HUES6 (cell line): ENCODE results near the gene MYO1B.
A peak's percentile ranks its signal among the peaks of the same experiment; 100 is the strongest.

Experiments
- H3K27ac ChIP-seq: 2 replicates; pipeline ENCODE4 v1.7.0; 2013; ENCODE audit warnings: low read depth, mild to moderate bottlenecking, low read length, inconsistent platforms
- H3K27me3 ChIP-seq: 2 replicates; pipeline ENCODE4 v1.6.1; 2013; ENCODE audit warnings: low read length; ENCODE audit not compliant: control insufficient read depth, insufficient read depth
- H3K36me3 ChIP-seq: 2 replicates; pipeline ENCODE4 v1.6.1; 2013; ENCODE audit warnings: low read length; ENCODE audit not compliant: control insufficient read depth, insufficient read depth
- H3K4me1 ChIP-seq: 2 replicates; pipeline ENCODE4 v1.6.1; 2013; ENCODE audit warnings: low read length; ENCODE audit not compliant: control insufficient read depth, insufficient read depth
- H3K4me3 ChIP-seq: 2 replicates; pipeline ENCODE4 v1.5.1; 2013; ENCODE audit warnings: low read depth, low read length
- H3K9ac ChIP-seq: one replicate; pipeline ENCODE4 v1.6.1; 2013; ENCODE audit warnings: mild to moderate bottlenecking, low read length
- H3K9me3 ChIP-seq: 2 replicates; pipeline ENCODE4 v1.6.1; 2013; ENCODE audit warnings: low read depth, low read length; ENCODE audit not compliant: control insufficient read depth, insufficient read depth

MYO1B gene

DNA sequence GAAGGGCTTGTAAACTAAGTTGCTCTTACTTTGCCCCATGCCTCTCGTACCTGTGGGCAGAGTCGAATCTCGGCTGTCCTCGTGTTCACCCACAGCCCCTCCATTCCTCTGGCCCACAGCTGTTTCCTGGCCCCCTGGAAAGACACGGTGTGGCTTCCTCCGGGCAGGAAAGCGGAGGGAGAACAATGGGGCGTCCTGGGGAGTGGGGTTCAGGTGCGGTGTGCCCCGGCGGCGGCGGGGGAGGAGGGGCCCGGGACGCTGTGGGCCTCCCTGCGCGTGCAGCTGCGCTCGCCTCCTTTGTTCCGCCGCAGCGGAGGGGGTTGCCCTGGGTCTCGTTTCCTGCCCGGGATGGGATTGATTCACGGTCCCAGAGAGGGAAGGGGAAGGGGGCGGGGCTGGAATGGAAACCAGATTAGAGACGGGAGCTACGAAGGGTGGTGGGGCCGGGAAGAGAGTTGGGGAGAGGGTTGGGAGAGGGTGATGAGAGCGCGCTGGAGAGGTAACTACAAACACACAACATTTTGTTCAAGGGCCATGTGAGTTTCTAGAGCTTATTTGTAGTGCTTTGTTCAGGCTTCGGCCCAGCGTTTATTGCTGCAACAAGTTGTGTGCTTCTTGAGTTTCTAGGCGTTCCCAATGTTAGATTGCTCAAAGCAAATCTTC, 796 bp downstream of the MYO1B start:
- peak overlapping the region; percentile 94 for H3K4me3 ChIP-seq
- H3K27ac ChIP-seq: peak overlapping the region; percentile 93
- H3K27me3 ChIP-seq: peaks cover 7% of the 10 kb centered on the region
- no peaks in the 10 kb centered on the region for H3K36me3 ChIP-seq
- H3K9ac ChIP-seq: peak overlapping the region; percentile 95
- peaks cover 42% of the 10 kb centered on the region for H3K4me1 ChIP-seq
- no peaks in the 10 kb centered on the region for H3K9me3 ChIP-seq

DNA sequence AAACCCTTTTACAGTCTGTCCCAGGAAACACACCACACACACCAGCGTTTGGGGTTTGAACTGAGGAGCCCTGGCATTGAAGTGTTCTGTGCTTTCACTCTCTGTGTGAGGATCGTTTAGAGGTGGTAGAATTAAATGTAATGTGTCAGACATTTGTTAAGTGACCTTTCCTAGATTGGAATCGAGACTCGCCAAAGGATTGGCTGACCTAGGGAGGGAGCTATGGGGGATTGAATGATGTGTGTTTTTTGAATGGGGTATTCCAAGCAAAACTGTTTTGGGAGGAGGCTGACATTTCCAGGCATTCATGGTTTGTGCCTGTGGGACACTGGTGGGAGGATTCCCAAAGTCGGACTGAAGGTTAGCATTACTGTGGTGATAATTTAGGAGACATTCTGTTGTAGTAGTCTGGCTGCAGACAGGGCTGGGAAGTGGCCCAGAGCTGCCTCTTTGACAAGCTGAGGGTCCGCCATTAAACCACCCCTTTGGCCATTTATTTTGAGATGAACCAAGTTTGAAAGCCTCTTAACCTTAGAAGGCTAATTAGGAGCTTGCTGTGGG, 1.7 kb downstream of the MYO1B start:
- Histone ChIP-seq H3K27me3 (peaks cover 7% of the 10 kb centered on the region), H3K4me1 (peaks cover 42% of the 10 kb centered on the region), H3K4me3 (peak overlapping the region; percentile 94), H3K9me3 (no peaks in the 10 kb centered on the region), H3K36me3 (no peaks in the 10 kb centered on the region), H3K27ac (peak overlapping the region; percentile 46; the same call in 1 of the 2 replicates), H3K9ac (peak overlapping the region; percentile 95)

- Histone ChIP-seq H3K27ac (peak overlapping the region; percentile 46; the same call in 1 of the 2 replicates), H3K9me3 (no peaks in the 10 kb centered on the region), H3K4me1 (peaks cover 42% of the 10 kb centered on the region), H3K4me3 (peak overlapping the region; percentile 94; the same call in 1 of the 2 replicates), H3K36me3 (no peaks in the 10 kb centered on the region), H3K9ac (peak overlapping the region; percentile 95), H3K27me3 (peaks cover 7% of the 10 kb centered on the region)
Observed at GRCh38 chr2:191247381-191248057, 2.3 kb downstream of the MYO1B start.

DNA sequence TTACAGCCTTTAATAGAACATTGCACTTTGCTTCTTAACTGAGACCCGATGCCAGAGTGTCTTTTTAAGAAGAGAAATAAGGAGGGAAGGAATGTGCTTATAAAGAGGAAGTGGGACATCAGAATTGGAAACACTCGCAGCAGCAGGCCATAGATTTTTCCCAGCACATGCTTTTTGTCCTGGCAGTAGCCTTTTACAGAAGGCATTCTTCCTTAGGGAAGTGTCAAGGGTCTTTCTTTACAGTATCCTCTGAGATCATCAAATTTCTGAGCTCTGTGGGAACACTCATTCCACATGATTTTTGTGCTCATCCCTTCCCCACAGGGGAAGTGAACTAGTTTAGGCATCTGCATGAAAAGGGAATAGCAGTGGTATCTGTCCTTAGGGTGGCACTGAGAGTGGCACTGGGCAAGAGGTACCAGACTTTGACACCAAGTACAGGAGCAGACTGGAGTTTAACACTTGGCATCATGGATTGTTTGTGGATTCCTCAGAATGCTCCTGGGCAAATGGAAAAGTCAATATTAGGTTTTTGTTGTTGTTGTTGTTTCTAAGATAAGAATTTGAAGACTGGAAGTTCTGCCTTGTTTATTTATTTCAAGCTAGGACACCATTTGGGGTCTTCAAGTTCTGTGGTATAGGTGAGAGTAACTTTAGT, 4.1 kb downstream of the MYO1B start:
- no peak overlapping the region for H3K9ac ChIP-seq
- H3K4me1 ChIP-seq: peaks cover 47% of the 10 kb centered on the region
- H3K27ac ChIP-seq: no peak overlapping the region
- no peaks in the 10 kb centered on the region for H3K36me3 ChIP-seq
- H3K9me3 ChIP-seq: no peaks in the 10 kb centered on the region
- H3K4me3 ChIP-seq: no peak overlapping the region
- H3K27me3 ChIP-seq: peaks cover 7% of the 10 kb centered on the region

- Histone ChIP-seq H3K27ac (no peak overlapping the region), H3K4me3 (no peak overlapping the region), H3K4me1 (peaks cover 54% of the 10 kb centered on the region), H3K27me3 (no peaks in the 10 kb centered on the region), H3K36me3 (no peaks in the 10 kb centered on the region), H3K9ac (no peak overlapping the region), H3K9me3 (no peaks in the 10 kb centered on the region)
Observed at GRCh38 chr2:191250400-191250799, 5.2 kb downstream of the MYO1B start.

GRCh38 chr2:191250986-191251385, 5.8 kb downstream of the MYO1B start:
- H3K9me3 ChIP-seq: no peaks in the 10 kb centered on the region
- peaks cover 60% of the 10 kb centered on the region for H3K4me1 ChIP-seq
- H3K27ac ChIP-seq: no peak overlapping the region
- no peaks in the 10 kb centered on the region for H3K27me3 ChIP-seq
- H3K9ac ChIP-seq: no peak overlapping the region
- no peak overlapping the region for H3K4me3 ChIP-seq
- H3K36me3 ChIP-seq: no peaks in the 10 kb centered on the region

DNA sequence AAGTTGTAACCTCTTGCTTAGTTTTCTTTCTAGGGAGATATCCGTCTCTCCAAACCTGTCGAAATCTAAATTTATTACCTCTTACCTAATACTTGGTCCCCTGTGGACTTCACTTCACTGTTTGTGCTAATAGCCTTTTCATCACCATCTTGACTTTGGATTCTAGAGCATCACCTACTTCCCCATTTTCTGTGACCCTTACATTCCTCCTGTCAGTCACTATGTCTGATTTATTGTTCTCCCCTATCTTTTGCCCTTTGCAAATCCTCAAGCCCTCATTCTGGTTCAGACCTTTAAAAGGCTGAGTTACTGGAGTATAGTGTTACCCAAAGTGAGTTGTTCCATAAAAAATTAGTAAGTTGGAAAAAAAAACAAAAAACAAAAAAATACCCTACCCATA, 7.5 kb downstream of the MYO1B start:
- Histone ChIP-seq H3K4me1 (peaks cover 52% of the 10 kb centered on the region), H3K4me3 (no peak overlapping the region)

GRCh38 chr2:191253476-191253875, 8.3 kb downstream of the MYO1B start:
- H3K27me3 ChIP-seq: no peaks in the 10 kb centered on the region
- H3K36me3 ChIP-seq: no peaks in the 10 kb centered on the region
- no peak overlapping the region for H3K27ac ChIP-seq
- no peaks in the 10 kb centered on the region for H3K9me3 ChIP-seq
- no peak overlapping the region for H3K4me3 ChIP-seq
- peaks cover 44% of the 10 kb centered on the region for H3K4me1 ChIP-seq
- no peak overlapping the region for H3K9ac ChIP-seq

More for the DNA sequence above, 7.5 kb downstream of the MYO1B start:
- no peaks in the 10 kb centered on the region for H3K36me3 ChIP-seq
- H3K27me3 ChIP-seq: no peaks in the 10 kb centered on the region
- H3K9me3 ChIP-seq: no peaks in the 10 kb centered on the region
- H3K9ac ChIP-seq: no peak overlapping the region
- no peak overlapping the region for H3K27ac ChIP-seq

- H3K27ac ChIP-seq: no peak overlapping the region
- no peaks in the 10 kb centered on the region for H3K27me3 ChIP-seq
- no peak overlapping the region for H3K4me3 ChIP-seq
- no peaks in the 10 kb centered on the region for H3K36me3 ChIP-seq
- H3K9me3 ChIP-seq: no peaks in the 10 kb centered on the region
- peaks cover 29% of the 10 kb centered on the region for H3K4me1 ChIP-seq
- H3K9ac ChIP-seq: no peak overlapping the region
Observed at GRCh38 chr2:191255271-191255670, 10.1 kb downstream of the MYO1B start.

DNA sequence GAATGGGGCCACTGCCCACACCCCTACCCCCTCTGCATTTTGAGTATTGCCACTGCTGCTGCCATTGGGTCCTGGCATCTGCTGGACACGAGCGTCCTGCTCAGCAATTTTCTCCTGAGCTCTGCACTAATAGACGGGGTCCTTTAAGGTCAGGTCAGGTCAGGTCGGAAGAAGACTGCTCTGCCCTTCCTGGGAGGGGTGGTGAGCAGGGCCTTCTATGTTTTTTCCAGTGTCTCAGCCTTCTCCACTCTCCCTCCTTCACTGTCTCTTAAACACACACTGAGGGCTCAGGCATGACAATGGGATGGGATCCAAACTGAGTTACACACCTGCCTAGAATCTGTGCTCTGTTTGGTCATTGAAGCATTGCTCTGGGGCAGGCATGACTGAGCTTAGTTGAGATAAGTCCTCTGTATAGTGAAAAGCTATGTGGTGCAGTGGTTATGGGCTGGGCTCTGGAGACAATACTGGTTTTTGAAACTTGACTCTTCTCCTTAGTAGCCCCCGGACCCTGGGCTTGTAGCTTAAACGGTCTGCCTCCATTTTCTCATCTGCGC, 10.6 kb downstream of the MYO1B start:
- H3K9ac ChIP-seq: no peak overlapping the region
- peaks cover 24% of the 10 kb centered on the region for H3K4me1 ChIP-seq
- H3K27me3 ChIP-seq: no peaks in the 10 kb centered on the region
- no peaks in the 10 kb centered on the region for H3K9me3 ChIP-seq
- no peaks in the 10 kb centered on the region for H3K36me3 ChIP-seq
- no peak overlapping the region for H3K27ac ChIP-seq
- no peak overlapping the region for H3K4me3 ChIP-seq
